ENCODE measurements around the gene POLR2F.
"Not testable (repeated sequence)": the region's sequence is repeated elsewhere in the genome, so short reads cannot be mapped to it uniquely, and the experiment has no call there.

The POLR2F gene

DNA sequence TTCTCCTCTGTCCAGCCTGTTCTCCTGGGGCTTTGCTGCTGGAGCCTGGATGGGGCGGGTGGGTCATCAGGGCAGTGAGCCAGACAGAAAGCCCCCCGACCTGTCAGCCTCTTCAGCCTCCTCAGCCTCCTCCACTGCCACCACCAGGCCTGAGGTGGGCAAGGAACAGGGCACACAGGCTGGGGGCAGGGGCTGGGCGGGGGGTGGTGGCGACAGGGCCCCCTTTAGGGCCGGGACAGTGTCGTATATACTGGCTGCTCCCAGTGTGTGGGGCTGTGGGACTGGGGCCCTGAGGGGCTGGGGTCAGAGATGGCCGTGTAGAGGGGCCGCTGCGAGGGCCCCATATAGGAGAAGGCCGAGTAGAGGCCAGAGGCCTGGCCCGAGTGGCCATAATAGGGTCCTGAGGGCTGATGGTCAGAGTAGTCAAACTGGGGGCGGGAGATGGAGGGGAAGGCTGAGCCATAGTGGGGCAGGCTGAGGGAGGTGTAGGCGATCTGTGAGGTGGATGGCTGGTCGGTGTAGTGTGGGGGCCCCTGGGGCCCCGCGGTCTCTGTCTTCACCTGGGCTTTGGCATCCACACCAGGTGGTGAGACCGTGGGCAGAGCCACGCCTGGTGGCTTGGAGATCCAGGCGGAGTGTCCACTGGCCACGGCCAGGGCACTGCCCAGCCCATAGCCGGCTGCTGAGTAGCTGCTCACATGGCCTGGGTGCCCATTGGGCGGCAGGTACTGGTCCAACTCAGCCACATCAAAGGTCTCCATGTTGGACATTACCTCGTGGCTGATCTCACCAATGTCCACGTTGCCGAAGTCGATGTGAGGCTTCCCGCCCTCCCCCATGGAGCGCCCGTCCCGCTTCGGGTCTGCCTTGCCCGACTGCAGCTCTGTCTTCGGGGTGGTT lies 20.0 kb downstream of the POLR2F start:
- in situ Hi-C loops (cut with MboI; ENCODE audit: low sequenced_read_pairs, unreplicated experiment): no loop called here

GRCh38 chr22:37975153-37975552 lies 21.7 kb downstream of the POLR2F start:
- in situ Hi-C loops (cut with MboI; ENCODE audit: low sequenced_read_pairs, unreplicated experiment): no loop called here
- no peak for TF ChIP-seq CTCF (IDR thresholded peaks at IDR 0.05; ENCODE audit: borderline replicate concordance, control extremely low read depth, extremely low read depth, insufficient read depth, missing control alignments)
- no peak for DNase-seq (ENCODE audit: low spot score)

More for the DNA sequence above, 20.0 kb downstream of the POLR2F start:
- DNase-seq (ENCODE audit: low spot score): no peak
- TF ChIP-seq CTCF (IDR thresholded peaks at IDR 0.05; ENCODE audit: borderline replicate concordance, control extremely low read depth, extremely low read depth, insufficient read depth, missing control alignments): no peak

DNA sequence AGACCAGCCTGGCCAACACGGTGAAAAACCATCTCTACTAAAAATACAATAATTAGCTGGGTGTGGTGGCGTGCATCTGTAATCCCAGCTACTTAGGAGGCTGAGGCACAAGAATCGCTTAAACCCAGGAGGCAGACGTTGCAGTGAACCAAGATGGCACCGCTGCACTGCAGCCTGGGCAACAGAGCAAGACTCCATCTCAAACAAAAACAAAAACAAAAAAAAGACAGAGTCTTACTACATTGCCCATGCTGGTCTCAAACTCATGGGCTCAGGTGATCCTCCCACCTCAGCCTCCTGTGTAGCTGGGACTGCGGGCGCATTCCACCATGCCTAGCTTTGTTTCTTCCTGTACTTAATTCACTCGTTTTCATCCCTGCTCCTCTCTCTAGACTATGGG lies 22.5 kb downstream of the POLR2F start:
- in situ Hi-C loops (cut with MboI; ENCODE audit: low sequenced_read_pairs, unreplicated experiment); DNase-seq (ENCODE audit: low spot score): not testable (repeated sequence)

DNA sequence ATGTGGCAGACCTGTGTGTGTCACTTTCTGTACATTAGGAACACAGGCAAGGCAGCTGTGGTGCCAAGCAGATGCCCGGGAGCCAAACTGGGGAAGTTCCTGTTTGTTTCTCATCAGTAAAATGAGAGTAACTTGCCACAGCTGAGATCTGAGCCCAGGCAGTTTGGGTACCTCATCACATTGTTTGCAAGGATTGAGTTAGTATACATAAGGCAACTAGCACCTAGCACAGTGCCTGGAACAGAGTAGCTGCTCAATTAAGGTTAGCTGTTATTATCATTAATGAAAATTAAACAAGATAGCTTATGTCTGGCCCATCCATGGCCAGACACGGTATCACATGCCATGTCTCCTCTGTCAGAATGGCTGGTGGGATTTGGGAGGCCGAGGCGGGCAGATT lies 23.0 kb downstream of the POLR2F start:
- DNase-seq (ENCODE audit: low spot score): no peak
- no peak for TF ChIP-seq CTCF (IDR thresholded peaks at IDR 0.05; ENCODE audit: borderline replicate concordance, control extremely low read depth, extremely low read depth, insufficient read depth, missing control alignments)
- in situ Hi-C loops (cut with MboI; ENCODE audit: low sequenced_read_pairs, unreplicated experiment): no loop called here

- no peak for DNase-seq (ENCODE audit: low spot score)
- no peak for TF ChIP-seq CTCF (IDR thresholded peaks at IDR 0.05; ENCODE audit: borderline replicate concordance, control extremely low read depth, extremely low read depth, insufficient read depth, missing control alignments)
- in situ Hi-C loops (cut with MboI; ENCODE audit: low sequenced_read_pairs, unreplicated experiment): no loop called here
These were observed 26.3 kb downstream of the POLR2F start for GRCh38 chr22:37979782-37980181.

GRCh38 chr22:37981282-37982011 lies 27.9 kb downstream of the POLR2F start:
- DNase-seq (ENCODE audit: low spot score): no peak
- in situ Hi-C loops (cut with MboI; ENCODE audit: low sequenced_read_pairs, unreplicated experiment): no loop called here
- no peak for TF ChIP-seq CTCF (IDR thresholded peaks at IDR 0.05; ENCODE audit: borderline replicate concordance, control extremely low read depth, extremely low read depth, insufficient read depth, missing control alignments)

Data from GM13976 (cell line).